Measurements from ENCODE around the gene FTH1.

GRCh38 chr11:62015615-62016014 is 48.2 kb upstream of the FTH1 start:
- TF ChIP-seq POLR2A (IDR thresholded peaks at IDR 0.05) (no peak), CTCF (IDR thresholded peaks at IDR 0.05) (no peak)
